Measurements from ENCODE around the gene IQCH.

- peak; percentile 77 for TF ChIP-seq POLR2AphosphoS5 (IDR thresholded peaks at IDR 0.05; ENCODE audit: borderline replicate concordance, low read depth, low read length)
- no peak for TF ChIP-seq EZH2 (IDR thresholded peaks at IDR 0.05)
- TF ChIP-seq FOXP2 (optimal IDR thresholded peaks at IDR 0.05; ENCODE audit: control extremely low read depth, extremely low read length, insufficient read depth) = peak; percentile 34
Measured at GRCh38 chr15:67254238-67255175, at the start of gene IQCH, which contains the start of gene AAGAB.
